GM12878 (cell line): Measurements from ENCODE around the gene PCDHGA5. TPM values are rescaled to one million over a fixed set of nuclear protein-coding genes. Genes with fewer than 3 reads are reported as not detected.
"Not testable (repeated sequence)": the region's sequence is repeated elsewhere in the genome, so short reads cannot be mapped to it uniquely, and the experiment has no call there.

Experiments
- ATAC-seq: fragments of 200-7000 bp; cut with Tn5 transposase; 3 replicates; pipeline ENCODE4 v1.9.1; 2020; ENCODE audit warnings: mild to moderate bottlenecking, moderate library complexity
- BruUV-seq: library from RNA; stranded (reverse); fragments of 400-500 nt; replicated peaks from 2 replicates; lab custom pipeline; 2021; lab: Mats Ljungman, UMichigan
- CTCF ChIA-PET: fragments of 300-600 bp; sonication (Branson Sonifier 250); formaldehyde crosslinking; extraction: SDS; loops from one replicate; lab custom pipeline; 2021; ENCODE audit warnings: inconsistent platforms; lab: Yijun Ruan, JAX
- POLR2A ChIA-PET: fragments of 350-600 bp; formaldehyde crosslinking; extraction: SDS; loops from one replicate; lab custom pipeline; 2021; ENCODE audit warnings: inconsistent platforms; lab: Charles Lee
- RAD21 ChIA-PET: fragments of 300-600 bp; sonication (Branson Sonifier 250); formaldehyde crosslinking; loops from one replicate; lab custom pipeline; 2023; ENCODE audit warnings: antibody characterized with exemption; ENCODE audit not compliant: unreplicated experiment; lab: Charles Lee
- SMC1A ChIA-PET: fragments of 300-600 bp; sonication (Branson Sonifier 250); formaldehyde crosslinking; loops from one replicate; lab custom pipeline; 2023; ENCODE audit not compliant: unreplicated experiment, uncharacterized antibody; lab: Charles Lee
- DNase-seq: peaks from one replicate; pipeline ENCODE4 v3.0.0-alpha.2; 2011; ENCODE audit warnings: low read depth, low spot score
- FAIRE-seq: peaks from 3 replicates; lab custom pipeline; 2011; peaks lifted over from hg19 to GRCh38; lab: Jason Lieb, UNC
- H2AFZ ChIP-seq: 2 replicates; pipeline ENCODE4 v1.6.0; 2011; ENCODE audit warnings: low read depth, low read length, control low read depth; ENCODE audit not compliant: control insufficient read depth
- H3K27ac ChIP-seq: 2 replicates; pipeline ENCODE4 v1.5.1; 2011; ENCODE audit warnings: control low read depth; ENCODE audit not compliant: control insufficient read depth, insufficient read depth
- H3K27me3 ChIP-seq, 2 experiments: replicated peaks in 1 of 2; 2 replicates each; pipeline versions ENCODE4 v1.6.0 to v1.6.1; 2011; ENCODE audit warnings: low read length in 1 of 2; ENCODE audit not compliant: control insufficient read depth in 2 of 2, insufficient read depth in 2 of 2
- H3K36me3 ChIP-seq, 2 experiments: 2 replicates each; pipeline ENCODE4 v1.5.1; 2011; ENCODE audit warnings: low read length in 1 of 2; ENCODE audit not compliant: control insufficient read depth in 2 of 2, insufficient read depth in 2 of 2
- H3K4me1 ChIP-seq: 2 replicates; pipeline ENCODE4 v1.6.1; 2011; ENCODE audit warnings: mild to moderate bottlenecking, low read length, moderate library complexity, mixed read lengths; ENCODE audit not compliant: control insufficient read depth, insufficient read depth
- H3K4me2 ChIP-seq: 2 replicates; pipeline ENCODE4 v1.6.0; 2011; ENCODE audit warnings: control low read depth; ENCODE audit not compliant: control insufficient read depth, insufficient read depth
- H3K4me3 ChIP-seq: fragments of 200-600 bp; sonication (generic); 2 replicates; pipeline ENCODE4 v1.5.1; 2016
- H3K79me2 ChIP-seq: 2 replicates; pipeline ENCODE4 v1.6.0; 2011; ENCODE audit warnings: low read length; ENCODE audit not compliant: control insufficient read depth, insufficient read depth
- H3K9ac ChIP-seq: 2 replicates; pipeline ENCODE4 v1.8.0; 2011; ENCODE audit warnings: low read length, control low read depth, mixed read lengths; ENCODE audit not compliant: control insufficient read depth, insufficient read depth
- H3K9me3 ChIP-seq: replicated peaks from 3 replicates; pipeline ENCODE4 v1.5.1; 2011; ENCODE audit warnings: mild to moderate bottlenecking, low read length; ENCODE audit not compliant: control insufficient read depth, insufficient read depth
- H4K20me1 ChIP-seq: 2 replicates; pipeline ENCODE4 v1.6.0; 2011; ENCODE audit not compliant: control insufficient read depth, insufficient read depth
- CBX3 ChIP-seq: fragments of 200-600 bp; sonication (generic); IDR thresholded peaks from 2 replicates; pipeline ENCODE4 v1.6.1; 2016; ENCODE audit warnings: low read depth, borderline replicate concordance
- EED ChIP-seq: sonication (generic); IDR thresholded peaks from 2 replicates; pipeline ENCODE4 v1.6.1; 2016; ENCODE audit warnings: antibody characterized with exemption, low read depth
- HDAC2 ChIP-seq: fragments of 200-600 bp; sonication (generic); IDR thresholded peaks from 2 replicates; pipeline ENCODE4 v1.6.1; 2017
- HDAC6 ChIP-seq: fragments of 200-600 bp; sonication (generic); IDR thresholded peaks from one replicate; pipeline ENCODE4 v1.8.0; 2017; ENCODE audit warnings: antibody characterized with exemption; ENCODE audit not compliant: unreplicated experiment
- MEF2B ChIP-seq: fragments of 450-650 bp; IDR thresholded peaks from 2 replicates; pipeline ENCODE4 v1.6.1; 2018; ENCODE audit warnings: mild to moderate bottlenecking, moderate library complexity; ENCODE audit not compliant: partially characterized antibody, poor library complexity, severe bottlenecking
- MYC ChIP-seq: IDR thresholded peaks from 2 replicates; pipeline ENCODE4 v1.6.1; 2011; ENCODE audit warnings: mild to moderate bottlenecking, low read length, moderate library complexity, inconsistent platforms; ENCODE audit not compliant: insufficient read depth, insufficient replicate concordance, insufficient read length, severe bottlenecking
- RAD51 ChIP-seq: fragments of 450-650 bp; IDR thresholded peaks from 2 replicates; pipeline ENCODE4 v1.6.1; 2016; ENCODE audit warnings: moderate library complexity, mild to moderate bottlenecking, inconsistent platforms
- WGBS: methylation state at CpG from one replicate; pipeline ENCODE4 v1.1.6; 2016; ENCODE audit warnings: low lambda C conversion rate; ENCODE audit not compliant: insufficient replicate concordance, insufficient coverage; ENCODE audit errors: missing lambda C conversion rate; 5-methylcytosine and 5-hydroxymethylcytosine counted together
- in situ Hi-C: fragments of 300-500 bp; cut with MboI; formaldehyde crosslinking; loops from 9 replicates; pipeline ENCODE4 v1.14.3; 2018; ENCODE audit warnings: mixed read lengths
- intact Hi-C: fragments of 100-400 bp; cut with micrococcal nuclease; formaldehyde crosslinking; loops from one replicate; pipeline ENCODE4 v1.14.2; 2022; ENCODE audit not compliant: unreplicated experiment
- polyA plus RNA-seq, 11 experiments: library from polyadenylated mRNA; depleted of rRNA in 4 of 11; unstranded in 6 of 11; stranded (reverse) in 5 of 11; fragments of >200 nt; fragmentation: Nextera tagmentation in 4 of 11; fragmentation: Illumina TruSeq in 1 of 11; extraction: Ambion mirVana in 4 of 11; extraction: Trizol in 1 of 11; gene quantifications; 1 replicate in 1 of 11; 2 replicates in 10 of 11; pipeline versions ENCODE4 v1.2.1 to v1.2.3, GENCODE V29; 2011 to 2016; ENCODE audit warnings: inconsistent platforms in 2 of 11, missing spikeins in 2 of 11, low read depth in 1 of 11
- total RNA-seq, 4 experiments: library from RNA; depleted of rRNA in 3 of 4; stranded (reverse); fragments of >200 nt in 3 of 4; fragmentation: Illumina TruSeq in 1 of 4; extraction: Trizol in 1 of 4; gene quantifications; 2 replicates each; pipeline versions ENCODE4 v1.2.1 to v1.2.3, GENCODE V29; 2013 to 2021
- TF ChIP-seq, protein P1 (sequence below), 3 experiments: IDR thresholded peaks in 2 of 3; conservative IDR thresholded peaks in 1 of 3; 2 replicates each; pipeline ENCODE4 v1.5.1; 2011; ENCODE audit warnings: low read depth in 3 of 3, low read length in 3 of 3, mild to moderate bottlenecking in 3 of 3, control low read depth in 2 of 3, moderate library complexity in 2 of 3, inconsistent platforms in 1 of 3, mixed read lengths in 1 of 3; ENCODE audit not compliant: control insufficient read depth in 2 of 3, insufficient read depth in 1 of 3; ENCODE audit errors: extremely low read depth in 1 of 3
- TF ChIP-seq, protein P2 (sequence below): fragments of 450-650 bp; IDR thresholded peaks from 2 replicates; pipeline ENCODE4 v1.6.1; 2017; ENCODE audit warnings: mild to moderate bottlenecking, moderate library complexity
- TF ChIP-seq, protein P3 (sequence below): fragments of 450-650 bp; IDR thresholded peaks from 2 replicates; pipeline ENCODE4 v1.6.1; 2017; ENCODE audit warnings: borderline replicate concordance

The PCDHGA5 gene
- total and polyA plus RNA-seq, 10 of the 15 experiments (the other 5 are each of a cell fraction or from before 2014, with no cell fraction given), result 0.10 to 0.23 (median 0.16) TPM; not detected in 4

DNA sequence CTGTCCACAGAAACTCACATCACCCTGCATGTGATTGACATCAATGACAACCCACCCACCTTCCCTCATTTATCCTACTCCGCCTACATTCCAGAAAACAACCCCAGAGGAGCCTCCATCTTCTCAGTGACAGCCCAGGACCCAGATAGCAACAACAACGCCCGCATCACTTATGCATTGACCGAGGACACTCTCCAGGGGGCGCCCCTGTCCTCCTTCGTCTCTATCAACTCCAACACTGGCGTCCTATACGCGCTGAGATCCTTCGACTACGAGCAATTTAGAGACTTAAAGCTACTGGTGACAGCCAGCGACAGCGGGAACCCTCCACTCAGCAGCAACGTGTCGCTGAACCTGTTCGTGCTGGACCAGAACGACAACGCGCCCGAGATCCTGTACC lies 18.6 kb upstream of the PCDHGA5 start:
- ChIA-PET SMC1A (no interaction called here), POLR2A (no interaction called here), RAD21 (no interaction called here), CTCF (no interaction called here)
- Histone ChIP-seq H3K27me3 (no peaks in the 10 kb centered on the region), H3K9ac (no peak overlapping the region), H3K79me2 (no peaks in the 10 kb centered on the region), H2AFZ (no peak overlapping the region), H3K4me2 (no peak overlapping the region), H3K36me3 (no peaks in the 10 kb centered on the region), H3K4me1 (no peaks in the 10 kb centered on the region), H3K27ac (no peak overlapping the region), H4K20me1 (no peaks in the 10 kb centered on the region), H3K4me3 (no peak overlapping the region), H3K9me3 (peaks cover 2% of the 10 kb centered on the region; the same call in 2 of the 3 replicates)
- FAIRE-seq (no peak), ATAC-seq (no peak), DNase-seq (no peak)
- BruUV-seq, result no TSS peak
- intact Hi-C loops, result no loop called here
- in situ Hi-C loops, result no loop called here
- TF ChIP-seq MEF2B, result no peak
- TF ChIP-seq, protein P1, sequence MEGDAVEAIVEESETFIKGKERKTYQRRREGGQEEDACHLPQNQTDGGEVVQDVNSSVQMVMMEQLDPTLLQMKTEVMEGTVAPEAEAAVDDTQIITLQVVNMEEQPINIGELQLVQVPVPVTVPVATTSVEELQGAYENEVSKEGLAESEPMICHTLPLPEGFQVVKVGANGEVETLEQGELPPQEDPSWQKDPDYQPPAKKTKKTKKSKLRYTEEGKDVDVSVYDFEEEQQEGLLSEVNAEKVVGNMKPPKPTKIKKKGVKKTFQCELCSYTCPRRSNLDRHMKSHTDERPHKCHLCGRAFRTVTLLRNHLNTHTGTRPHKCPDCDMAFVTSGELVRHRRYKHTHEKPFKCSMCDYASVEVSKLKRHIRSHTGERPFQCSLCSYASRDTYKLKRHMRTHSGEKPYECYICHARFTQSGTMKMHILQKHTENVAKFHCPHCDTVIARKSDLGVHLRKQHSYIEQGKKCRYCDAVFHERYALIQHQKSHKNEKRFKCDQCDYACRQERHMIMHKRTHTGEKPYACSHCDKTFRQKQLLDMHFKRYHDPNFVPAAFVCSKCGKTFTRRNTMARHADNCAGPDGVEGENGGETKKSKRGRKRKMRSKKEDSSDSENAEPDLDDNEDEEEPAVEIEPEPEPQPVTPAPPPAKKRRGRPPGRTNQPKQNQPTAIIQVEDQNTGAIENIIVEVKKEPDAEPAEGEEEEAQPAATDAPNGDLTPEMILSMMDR (IDR thresholded peaks at IDR 0.05 in 2 of 3, conservative IDR thresholded peaks at IDR 0.05 in 1 of 3; ENCODE audit: control insufficient read depth in 2 of 3, extremely low read depth in 1 of 3, insufficient read depth in 1 of 3, low read depth in 3 of 3, low read length in 3 of 3), result no peak
- TF ChIP-seq HDAC6, result no peak
- TF ChIP-seq HDAC2, result no peak
- TF ChIP-seq, protein P2, sequence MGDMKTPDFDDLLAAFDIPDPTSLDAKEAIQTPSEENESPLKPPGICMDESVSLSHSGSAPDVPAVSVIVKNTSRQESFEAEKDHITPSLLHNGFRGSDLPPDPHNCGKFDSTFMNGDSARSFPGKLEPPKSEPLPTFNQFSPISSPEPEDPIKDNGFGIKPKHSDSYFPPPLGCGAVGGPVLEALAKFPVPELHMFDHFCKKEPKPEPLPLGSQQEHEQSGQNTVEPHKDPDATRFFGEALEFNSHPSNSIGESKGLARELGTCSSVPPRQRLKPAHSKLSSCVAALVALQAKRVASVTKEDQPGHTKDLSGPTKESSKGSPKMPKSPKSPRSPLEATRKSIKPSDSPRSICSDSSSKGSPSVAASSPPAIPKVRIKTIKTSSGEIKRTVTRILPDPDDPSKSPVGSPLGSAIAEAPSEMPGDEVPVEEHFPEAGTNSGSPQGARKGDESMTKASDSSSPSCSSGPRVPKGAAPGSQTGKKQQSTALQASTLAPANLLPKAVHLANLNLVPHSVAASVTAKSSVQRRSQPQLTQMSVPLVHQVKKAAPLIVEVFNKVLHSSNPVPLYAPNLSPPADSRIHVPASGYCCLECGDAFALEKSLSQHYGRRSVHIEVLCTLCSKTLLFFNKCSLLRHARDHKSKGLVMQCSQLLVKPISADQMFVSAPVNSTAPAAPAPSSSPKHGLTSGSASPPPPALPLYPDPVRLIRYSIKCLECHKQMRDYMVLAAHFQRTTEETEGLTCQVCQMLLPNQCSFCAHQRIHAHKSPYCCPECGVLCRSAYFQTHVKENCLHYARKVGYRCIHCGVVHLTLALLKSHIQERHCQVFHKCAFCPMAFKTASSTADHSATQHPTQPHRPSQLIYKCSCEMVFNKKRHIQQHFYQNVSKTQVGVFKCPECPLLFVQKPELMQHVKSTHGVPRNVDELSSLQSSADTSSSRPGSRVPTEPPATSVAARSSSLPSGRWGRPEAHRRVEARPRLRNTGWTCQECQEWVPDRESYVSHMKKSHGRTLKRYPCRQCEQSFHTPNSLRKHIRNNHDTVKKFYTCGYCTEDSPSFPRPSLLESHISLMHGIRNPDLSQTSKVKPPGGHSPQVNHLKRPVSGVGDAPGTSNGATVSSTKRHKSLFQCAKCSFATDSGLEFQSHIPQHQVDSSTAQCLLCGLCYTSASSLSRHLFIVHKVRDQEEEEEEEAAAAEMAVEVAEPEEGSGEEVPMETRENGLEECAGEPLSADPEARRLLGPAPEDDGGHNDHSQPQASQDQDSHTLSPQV, result no peak
- TF ChIP-seq, protein P3, sequence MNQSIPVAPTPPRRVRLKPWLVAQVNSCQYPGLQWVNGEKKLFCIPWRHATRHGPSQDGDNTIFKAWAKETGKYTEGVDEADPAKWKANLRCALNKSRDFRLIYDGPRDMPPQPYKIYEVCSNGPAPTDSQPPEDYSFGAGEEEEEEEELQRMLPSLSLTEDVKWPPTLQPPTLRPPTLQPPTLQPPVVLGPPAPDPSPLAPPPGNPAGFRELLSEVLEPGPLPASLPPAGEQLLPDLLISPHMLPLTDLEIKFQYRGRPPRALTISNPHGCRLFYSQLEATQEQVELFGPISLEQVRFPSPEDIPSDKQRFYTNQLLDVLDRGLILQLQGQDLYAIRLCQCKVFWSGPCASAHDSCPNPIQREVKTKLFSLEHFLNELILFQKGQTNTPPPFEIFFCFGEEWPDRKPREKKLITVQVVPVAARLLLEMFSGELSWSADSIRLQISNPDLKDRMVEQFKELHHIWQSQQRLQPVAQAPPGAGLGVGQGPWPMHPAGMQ, result no peak
- no peak for TF ChIP-seq CBX3
- no peak for TF ChIP-seq MYC
- TF ChIP-seq RAD51, result no peak
- TF ChIP-seq EED, result no peak
- WGBS, result 73% methylated on average over 20 of the region's 20 CpGs

DNA sequence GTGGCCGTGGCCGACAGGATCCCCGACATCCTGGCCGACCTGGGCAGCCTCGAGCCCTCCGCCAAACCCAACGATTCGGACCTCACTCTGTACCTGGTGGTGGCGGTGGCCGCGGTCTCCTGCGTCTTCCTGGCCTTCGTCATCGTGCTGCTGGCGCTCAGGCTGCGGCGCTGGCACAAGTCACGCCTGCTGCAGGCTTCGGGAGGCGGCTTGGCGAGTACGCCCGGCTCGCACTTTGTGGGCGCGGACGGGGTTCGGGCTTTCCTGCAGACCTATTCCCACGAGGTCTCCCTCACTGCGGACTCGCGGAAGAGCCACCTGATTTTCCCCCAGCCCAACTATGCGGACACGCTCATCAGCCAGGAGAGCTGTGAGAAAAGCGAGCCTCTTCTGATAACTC lies 17.9 kb upstream of the PCDHGA5 start:
- CTCF ChIA-PET, result interaction anchor here (0.6 to 0.7 kb wide), 2 partner anchors 9 to 34 kb away, joined by 3 to 4 read pairs; partner anchors contain the start of gene PCDHGA4
- POLR2A ChIA-PET, H4K20me1 ChIP-seq, H3K79me2 ChIP-seq, H3K9me3 ChIP-seq, H3K27ac ChIP-seq, DNase-seq, H3K27me3 ChIP-seq, H3K4me1 ChIP-seq, RAD21 ChIA-PET, SMC1A ChIA-PET, H3K36me3 ChIP-seq, H3K4me3 ChIP-seq, in situ Hi-C loops, H3K4me2 ChIP-seq, FAIRE-seq, H2AFZ ChIP-seq, intact Hi-C loops, H3K9ac ChIP-seq, BruUV-seq, ATAC-seq: not testable (repeated sequence)
- WGBS, result 93% methylated on average over 18 of the region's 35 CpGs
